HepG2 (cell line): ENCODE data around the gene SAMD14. TPM values are rescaled to one million over a fixed set of nuclear protein-coding genes. Genes with fewer than 3 reads are reported as not detected.

Experiments
- BHLHE40 ChIP-seq: IDR thresholded peaks from 2 replicates; pipeline ENCODE4 v1.6.1; 2011; ENCODE audit warnings: low read length, improper control_type of control experiment
- CHD2 ChIP-seq: IDR thresholded peaks from 2 replicates; pipeline ENCODE4 v1.6.1; 2011; ENCODE audit warnings: low read depth, low read length, improper control_type of control experiment
- CHD4 ChIP-seq: fragments of 200-600 bp; sonication (generic); IDR thresholded peaks from 2 replicates; pipeline ENCODE4 v1.7.0; 2017; ENCODE audit warnings: mild to moderate bottlenecking, low read length, borderline replicate concordance
- ELF3 ChIP-seq: IDR thresholded peaks from 2 replicates; pipeline ENCODE4 v1.6.1; 2016; ENCODE audit warnings: missing genetic modification reagents, missing compliant biosample characterization
- FOSL2 ChIP-seq: sonication (generic); formaldehyde crosslinking; IDR thresholded peaks from 2 replicates; pipeline ENCODE4 v1.4.0; 2020; ENCODE audit warnings: missing genetic modification reagents
- GLI4 ChIP-seq: sonication (generic); formaldehyde crosslinking; IDR thresholded peaks from 2 replicates; pipeline ENCODE4 v1.5.1; 2020; ENCODE audit warnings: missing genetic modification reagents, mild to moderate bottlenecking, moderate library complexity, borderline replicate concordance
- HHEX ChIP-seq: IDR thresholded peaks from 2 replicates; pipeline ENCODE4 v1.6.1; 2016; ENCODE audit warnings: control low read depth
- HNRNPLL ChIP-seq: fragments of 200-400 bp; formaldehyde crosslinking; IDR thresholded peaks from 2 replicates; pipeline ENCODE4 v1.6.1; 2017; ENCODE audit warnings: mild to moderate bottlenecking, low read depth, low read length; ENCODE audit not compliant: poor library complexity, severe bottlenecking
- MED8 ChIP-seq: sonication (generic); formaldehyde crosslinking; IDR thresholded peaks from 2 replicates; pipeline ENCODE4 v1.8.1; 2023; ENCODE audit warnings: mild to moderate bottlenecking, missing genetic modification reagents; ENCODE audit not compliant: insufficient replicate concordance
- PLRG1 ChIP-seq: fragments of 450-650 bp; conservative IDR thresholded peaks from 2 replicates; pipeline ENCODE4 v1.6.1; 2016
- POLR2G ChIP-seq: fragments of 200-400 bp; formaldehyde crosslinking; IDR thresholded peaks from 2 replicates; pipeline ENCODE4 v1.6.1; 2018; ENCODE audit warnings: mild to moderate bottlenecking, low read depth, low read length, moderate library complexity
- RARA ChIP-seq: IDR thresholded peaks from 2 replicates; pipeline ENCODE4 v1.6.1; 2016; ENCODE audit warnings: missing genetic modification reagents, missing compliant biosample characterization
- SMYD3 ChIP-seq: sonication (generic); formaldehyde crosslinking; IDR thresholded peaks from 2 replicates; pipeline ENCODE4 v1.8.1; 2023; ENCODE audit warnings: mild to moderate bottlenecking, missing genetic modification reagents
- TRIM24 ChIP-seq: sonication (generic); formaldehyde crosslinking; IDR thresholded peaks from 2 replicates; pipeline ENCODE4 v1.8.0; 2022; ENCODE audit warnings: mild to moderate bottlenecking, missing genetic modification reagents
- ZBTB20 ChIP-seq: sonication (generic); formaldehyde crosslinking; IDR thresholded peaks from 2 replicates; pipeline ENCODE4 v1.8.1; 2023; ENCODE audit warnings: missing genetic modification reagents, low read depth, mild to moderate bottlenecking, borderline replicate concordance
- ZBTB42 ChIP-seq: sonication (generic); formaldehyde crosslinking; IDR thresholded peaks from 2 replicates; pipeline ENCODE4 v1.5.0; 2020; ENCODE audit warnings: mild to moderate bottlenecking, missing genetic modification reagents
- ZNF543 ChIP-seq: sonication (generic); formaldehyde crosslinking; IDR thresholded peaks from 2 replicates; pipeline ENCODE4 v1.4.0; 2020; ENCODE audit warnings: mild to moderate bottlenecking, missing genetic modification reagents
- ZNF570 ChIP-seq: sonication (generic); formaldehyde crosslinking; IDR thresholded peaks from 2 replicates; pipeline ENCODE4 v1.4.0; 2020; ENCODE audit warnings: mild to moderate bottlenecking, missing genetic modification reagents, borderline replicate concordance
- ZNF589 ChIP-seq: sonication (generic); formaldehyde crosslinking; conservative IDR thresholded peaks from 2 replicates; pipeline ENCODE4 v1.8.0; 2022; ENCODE audit warnings: mild to moderate bottlenecking, moderate library complexity, missing genetic modification reagents
- ZNF850 ChIP-seq: sonication (generic); formaldehyde crosslinking; conservative IDR thresholded peaks from 2 replicates; pipeline ENCODE4 v1.9.0; 2021; ENCODE audit warnings: mild to moderate bottlenecking, missing genetic modification reagents
- polyA plus RNA-seq, 8 experiments: library from polyadenylated mRNA; depleted of rRNA in 3 of 8; stranded (reverse) in 7 of 8; unstranded in 1 of 8; fragments of >200 nt; fragmentation: Illumina TruSeq in 4 of 8; extraction: Trizol in 4 of 8; gene quantifications; 2 replicates each; pipeline versions ENCODE4 v1.2.1 to v1.2.3, GENCODE V29; 2011 to 2016; ENCODE audit warnings: low read depth in 4 of 8, missing spikeins in 1 of 8, mixed read lengths in 1 of 8; ENCODE audit not compliant: insufficient read depth in 1 of 8
- total RNA-seq, 5 experiments: library from RNA; depleted of rRNA; stranded (reverse); fragments of >200 nt; fragmentation: Illumina TruSeq; extraction: Trizol; gene quantifications; 2 replicates each; pipeline ENCODE4 v1.2.3, GENCODE V29; 2016; ENCODE audit warnings: low read depth in 1 of 5
- TF ChIP-seq, protein P1 (sequence below): sonication (generic); formaldehyde crosslinking; IDR thresholded peaks from 2 replicates; pipeline ENCODE4 v1.9.0; 2021; ENCODE audit warnings: missing genetic modification reagents, borderline replicate concordance
- TF ChIP-seq, protein P2 (sequence below), 2 experiments: sonication (generic) in 1 of 2; formaldehyde crosslinking in 1 of 2; IDR thresholded peaks; 2 replicates each; pipeline versions ENCODE4 v1.4.0 to v1.6.1; 2016 to 2020; ENCODE audit warnings: borderline replicate concordance in 1 of 2, low read depth in 1 of 2, mild to moderate bottlenecking in 1 of 2, missing genetic modification reagents in 1 of 2
- TF ChIP-seq, protein P3 (sequence below): IDR thresholded peaks from 2 replicates; pipeline ENCODE4 v1.6.1; 2016; ENCODE audit warnings: low read depth, control low read depth

Gene SAMD14
- total and polyA plus RNA-seq, 2 of the 13 experiments (the other 11 are each of a cell fraction or from before 2014, with no cell fraction given): 0.07 to 0.22 TPM

GRCh38 chr17:50133028-50133768, 3.2 kb upstream of the SAMD14 start (continued):
- TF ChIP-seq MED8 (CRISPR knock-in tag) (no peak), BHLHE40 (no peak), FOSL2 (peak; percentile 91), CHD4 (no peak), ZBTB20 (CRISPR knock-in tag) (no peak), HHEX (CRISPR knock-in tag) (no peak), TRIM24 (CRISPR knock-in tag) (no peak), SMYD3 (CRISPR knock-in tag) (no peak), ZNF589 (CRISPR knock-in tag) (no peak), ZNF570 (no peak), ELF3 (CRISPR knock-in tag) (no peak), POLR2G (peak; percentile 44; the same call in 1 of the 2 replicates), ZBTB42 (CRISPR knock-in tag) (no peak), PLRG1 (no peak), GLI4 (CRISPR knock-in tag) (no peak), ZNF850 (no peak), RARA (peak; percentile 22; the same call in 1 of the 2 replicates), ZNF543 (CRISPR knock-in tag) (no peak), CHD2 (no peak), HNRNPLL (no peak)
- TF ChIP-seq, protein P1, sequence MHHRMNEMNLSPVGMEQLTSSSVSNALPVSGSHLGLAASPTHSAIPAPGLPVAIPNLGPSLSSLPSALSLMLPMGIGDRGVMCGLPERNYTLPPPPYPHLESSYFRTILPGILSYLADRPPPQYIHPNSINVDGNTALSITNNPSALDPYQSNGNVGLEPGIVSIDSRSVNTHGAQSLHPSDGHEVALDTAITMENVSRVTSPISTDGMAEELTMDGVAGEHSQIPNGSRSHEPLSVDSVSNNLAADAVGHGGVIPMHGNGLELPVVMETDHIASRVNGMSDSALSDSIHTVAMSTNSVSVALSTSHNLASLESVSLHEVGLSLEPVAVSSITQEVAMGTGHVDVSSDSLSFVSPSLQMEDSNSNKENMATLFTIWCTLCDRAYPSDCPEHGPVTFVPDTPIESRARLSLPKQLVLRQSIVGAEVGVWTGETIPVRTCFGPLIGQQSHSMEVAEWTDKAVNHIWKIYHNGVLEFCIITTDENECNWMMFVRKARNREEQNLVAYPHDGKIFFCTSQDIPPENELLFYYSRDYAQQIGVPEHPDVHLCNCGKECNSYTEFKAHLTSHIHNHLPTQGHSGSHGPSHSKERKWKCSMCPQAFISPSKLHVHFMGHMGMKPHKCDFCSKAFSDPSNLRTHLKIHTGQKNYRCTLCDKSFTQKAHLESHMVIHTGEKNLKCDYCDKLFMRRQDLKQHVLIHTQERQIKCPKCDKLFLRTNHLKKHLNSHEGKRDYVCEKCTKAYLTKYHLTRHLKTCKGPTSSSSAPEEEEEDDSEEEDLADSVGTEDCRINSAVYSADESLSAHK (CRISPR knock-in tag): no peak
- TF ChIP-seq, protein P2, sequence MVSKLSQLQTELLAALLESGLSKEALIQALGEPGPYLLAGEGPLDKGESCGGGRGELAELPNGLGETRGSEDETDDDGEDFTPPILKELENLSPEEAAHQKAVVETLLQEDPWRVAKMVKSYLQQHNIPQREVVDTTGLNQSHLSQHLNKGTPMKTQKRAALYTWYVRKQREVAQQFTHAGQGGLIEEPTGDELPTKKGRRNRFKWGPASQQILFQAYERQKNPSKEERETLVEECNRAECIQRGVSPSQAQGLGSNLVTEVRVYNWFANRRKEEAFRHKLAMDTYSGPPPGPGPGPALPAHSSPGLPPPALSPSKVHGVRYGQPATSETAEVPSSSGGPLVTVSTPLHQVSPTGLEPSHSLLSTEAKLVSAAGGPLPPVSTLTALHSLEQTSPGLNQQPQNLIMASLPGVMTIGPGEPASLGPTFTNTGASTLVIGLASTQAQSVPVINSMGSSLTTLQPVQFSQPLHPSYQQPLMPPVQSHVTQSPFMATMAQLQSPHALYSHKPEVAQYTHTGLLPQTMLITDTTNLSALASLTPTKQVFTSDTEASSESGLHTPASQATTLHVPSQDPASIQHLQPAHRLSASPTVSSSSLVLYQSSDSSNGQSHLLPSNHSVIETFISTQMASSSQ (IDR thresholded peaks at IDR 0.05; ENCODE audit: low read depth): no peak
- TF ChIP-seq, protein P2 (CRISPR knock-in tag; IDR thresholded peaks at IDR 0.05; ENCODE audit: borderline replicate concordance): peak; percentile 27; the same call in 1 of the 2 replicates
- TF ChIP-seq, protein P3, sequence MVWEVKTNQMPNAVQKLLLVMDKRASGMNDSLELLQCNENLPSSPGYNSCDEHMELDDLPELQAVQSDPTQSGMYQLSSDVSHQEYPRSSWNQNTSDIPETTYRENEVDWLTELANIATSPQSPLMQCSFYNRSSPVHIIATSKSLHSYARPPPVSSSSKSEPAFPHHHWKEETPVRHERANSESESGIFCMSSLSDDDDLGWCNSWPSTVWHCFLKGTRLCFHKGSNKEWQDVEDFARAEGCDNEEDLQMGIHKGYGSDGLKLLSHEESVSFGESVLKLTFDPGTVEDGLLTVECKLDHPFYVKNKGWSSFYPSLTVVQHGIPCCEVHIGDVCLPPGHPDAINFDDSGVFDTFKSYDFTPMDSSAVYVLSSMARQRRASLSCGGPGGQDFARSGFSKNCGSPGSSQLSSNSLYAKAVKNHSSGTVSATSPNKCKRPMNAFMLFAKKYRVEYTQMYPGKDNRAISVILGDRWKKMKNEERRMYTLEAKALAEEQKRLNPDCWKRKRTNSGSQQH (CRISPR knock-in tag): no peak
